ENCODE data around the gene PRPF6.

PRPF6 gene

DNA sequence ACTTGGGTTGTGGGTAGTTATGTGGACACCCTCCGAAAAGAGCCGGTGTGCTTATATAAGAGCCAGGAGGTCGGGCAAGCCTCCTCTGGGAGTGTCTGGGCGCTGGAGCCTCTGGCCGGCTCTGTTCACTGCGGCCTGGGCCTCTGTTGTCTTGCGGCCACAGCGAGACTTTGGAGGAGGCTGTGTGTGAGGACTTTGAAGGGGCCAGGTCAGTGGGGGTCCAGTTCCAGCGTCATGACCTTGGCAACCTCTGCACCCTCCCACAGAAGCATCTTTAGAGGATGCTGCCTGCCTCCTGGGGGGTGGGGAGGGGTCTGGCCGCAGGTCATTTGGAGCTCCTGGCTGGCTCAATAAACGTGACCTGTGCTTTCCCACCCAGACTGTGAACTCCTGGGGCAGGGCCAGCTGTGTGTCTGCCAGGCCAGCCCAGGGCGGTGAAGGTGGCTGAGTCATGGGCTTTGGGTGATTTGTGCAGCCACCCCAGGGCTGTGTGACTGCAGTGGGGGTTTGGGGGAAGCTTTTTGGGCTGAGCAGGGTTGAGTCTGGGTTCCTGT lies 83.3 kb downstream of the PRPF6 start:
- DNase-seq, result no peak

DNA sequence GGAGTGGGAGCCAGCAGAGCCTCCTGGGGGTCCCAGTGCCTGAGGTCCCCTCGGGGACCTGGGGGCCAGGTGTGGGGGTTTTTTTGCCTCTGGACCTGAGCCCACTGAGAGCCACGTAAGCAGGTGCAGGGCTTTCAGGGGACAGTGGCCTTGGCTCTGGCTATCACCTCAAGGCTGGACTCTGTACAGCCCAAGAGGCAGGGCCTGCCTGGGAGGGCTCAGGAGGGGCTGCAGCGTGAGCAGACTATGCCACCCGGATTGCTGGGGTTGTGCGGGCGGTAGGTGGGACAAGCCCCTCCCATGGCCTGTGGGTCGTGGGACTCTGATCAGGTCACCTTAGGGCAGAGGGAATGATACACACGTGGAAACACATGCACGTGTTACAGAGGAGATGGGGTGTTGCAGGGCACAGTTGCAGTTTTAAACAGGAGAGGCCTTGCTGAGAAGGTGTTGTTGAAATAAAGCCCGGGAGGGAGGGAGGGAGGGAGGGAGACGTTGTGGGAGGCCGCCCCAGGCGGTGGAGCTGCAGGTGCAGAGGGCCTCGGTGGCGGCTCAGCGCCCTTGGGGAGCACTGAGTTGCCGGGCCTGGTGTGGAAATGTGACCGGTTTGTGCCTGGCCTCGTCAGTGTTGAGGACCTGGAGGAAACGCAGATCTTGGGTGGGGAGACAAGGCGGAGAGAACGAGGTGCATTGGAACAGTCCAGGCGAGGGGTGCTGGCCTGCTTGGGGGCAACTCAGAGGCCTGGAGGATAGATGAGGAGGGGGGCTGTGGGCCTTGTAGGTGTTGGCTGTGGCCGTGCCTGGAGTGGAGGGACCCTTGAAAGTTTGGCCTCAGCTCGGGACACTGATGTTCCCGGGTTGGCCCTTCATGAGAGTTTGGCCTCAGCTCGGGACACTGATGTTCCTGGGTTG lies 84.4 kb downstream of the PRPF6 start:
- DNase-seq, result no peak

DNA sequence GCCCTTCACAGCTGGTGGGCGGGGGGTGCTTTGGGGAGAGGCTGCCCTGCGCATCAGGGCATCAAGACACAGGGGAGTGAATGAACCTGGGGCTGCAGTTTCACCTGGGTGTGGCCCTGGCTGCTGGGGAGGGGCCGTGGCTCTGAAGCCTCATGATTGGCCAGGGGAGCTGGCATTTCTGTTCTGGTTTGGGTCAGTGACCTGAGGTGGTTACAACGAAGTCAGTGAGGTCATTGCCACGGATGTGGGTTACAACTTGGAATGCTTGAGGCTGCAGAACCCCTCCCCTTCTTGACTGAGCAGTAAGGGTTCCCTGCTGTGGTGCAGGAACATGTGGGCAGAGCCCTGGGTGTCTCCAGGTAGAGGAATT lies 85.0 kb downstream of the PRPF6 start:
- peak in 3 of 4 experiments; percentile 23 to 53 (median 45) for DNase-seq

- no peak for DNase-seq
Observed at GRCh38 chr20:64067005-64067632, 86.2 kb downstream of the PRPF6 start.

DNA sequence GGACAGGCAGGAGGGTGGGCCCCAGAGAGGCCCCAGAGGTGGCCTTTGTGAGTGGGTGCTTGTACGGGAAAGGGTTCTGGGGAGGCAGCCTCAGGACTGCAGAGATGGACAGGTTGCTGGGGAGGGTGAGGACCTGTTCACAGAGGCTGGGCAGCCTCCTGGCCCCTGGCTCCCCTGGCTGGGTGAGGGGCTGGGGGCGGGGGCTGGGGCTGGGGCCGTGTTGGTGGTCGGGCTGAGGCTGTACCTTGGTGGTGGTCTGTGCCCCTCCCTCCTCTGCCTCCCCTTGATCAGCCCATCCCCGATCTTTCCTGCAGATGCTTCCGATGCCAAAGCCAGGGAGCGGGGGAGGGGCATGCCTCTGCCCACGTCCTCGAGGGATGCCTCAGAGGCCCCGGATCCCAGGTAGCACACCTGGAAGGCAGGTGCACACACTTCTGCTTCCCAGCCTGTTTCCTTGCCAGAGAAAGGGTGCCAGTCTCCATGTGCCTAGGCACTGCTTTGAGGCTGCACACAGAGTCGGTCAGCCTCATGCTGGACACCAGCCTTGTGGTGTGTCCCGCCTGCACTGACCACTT lies 86.9 kb downstream of the PRPF6 start:
- no peak for DNase-seq

- no peak for DNase-seq
Observed at GRCh38 chr20:64068386-64069208, 87.7 kb downstream of the PRPF6 start.

- DNase-seq, result no peak
Observed at GRCh38 chr20:64069209-64069613, 88.3 kb downstream of the PRPF6 start.

DNA sequence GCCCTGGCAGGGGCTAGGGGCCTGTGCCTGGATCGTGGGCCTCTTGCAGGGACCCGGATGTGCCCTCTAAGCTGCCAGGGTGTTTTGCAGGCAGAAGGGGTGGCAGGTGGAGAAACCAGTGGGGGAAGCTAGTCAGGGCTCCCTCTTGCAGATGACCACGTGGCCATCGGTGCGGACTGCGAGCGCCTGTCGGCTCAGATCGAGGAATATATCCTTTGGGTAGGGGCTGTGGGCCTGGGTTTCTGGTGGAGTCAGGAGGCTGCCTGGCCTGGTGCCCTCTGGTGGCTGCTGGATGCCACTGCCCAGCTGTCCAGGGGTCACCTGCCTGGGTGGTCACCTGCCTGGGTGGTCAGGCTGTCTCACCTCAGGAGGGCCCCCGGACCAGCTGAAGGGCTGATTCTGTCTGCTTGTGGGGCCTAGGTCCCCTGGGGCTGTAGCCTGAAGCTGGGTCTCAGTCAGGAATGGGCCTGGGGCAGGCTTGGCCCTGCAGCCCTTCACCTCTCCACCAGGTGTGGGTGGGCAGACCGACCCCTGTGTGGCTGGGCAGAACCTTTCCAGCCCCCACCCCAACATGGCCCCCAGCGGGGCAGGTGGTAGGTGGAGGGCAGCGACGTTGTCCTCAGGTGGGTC lies 88.8 kb downstream of the PRPF6 start:
- DNase-seq, result peak; percentile 25 to 63 (median 49)

DNA sequence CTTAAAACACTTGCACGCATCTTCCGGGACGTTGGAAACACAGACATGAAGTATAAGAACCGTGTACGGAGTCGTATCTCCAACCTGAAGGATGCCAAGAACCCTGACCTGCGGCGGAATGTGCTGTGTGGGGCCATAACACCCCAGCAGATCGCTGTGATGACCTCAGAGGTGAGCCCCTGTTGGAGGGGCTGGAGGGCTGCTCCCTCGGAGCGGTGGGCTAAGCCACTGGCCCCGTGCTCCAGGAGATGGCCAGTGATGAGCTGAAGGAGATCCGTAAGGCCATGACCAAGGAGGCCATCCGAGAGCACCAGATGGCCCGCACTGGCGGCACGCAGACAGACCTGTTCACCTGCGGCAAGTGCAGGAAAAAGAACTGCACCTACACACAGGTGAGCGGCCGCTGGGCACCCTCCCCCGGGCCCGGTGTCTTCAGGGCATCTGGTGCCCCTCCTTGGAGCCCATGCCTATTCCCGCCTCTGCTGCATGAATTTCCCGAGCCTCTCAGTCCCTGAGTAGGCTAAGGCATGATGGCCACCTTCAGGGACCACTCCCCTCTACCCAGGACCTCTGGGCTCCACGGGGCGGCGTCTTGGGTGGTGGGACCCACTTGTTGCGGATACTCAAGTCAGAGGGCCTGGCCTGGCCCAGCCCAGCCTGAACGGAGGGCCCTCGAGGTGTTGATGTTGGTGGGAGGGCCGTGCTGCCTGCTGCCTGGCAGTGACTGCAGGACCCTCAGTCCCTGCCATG lies 89.5 kb downstream of the PRPF6 start:
- no peak for DNase-seq

DNA sequence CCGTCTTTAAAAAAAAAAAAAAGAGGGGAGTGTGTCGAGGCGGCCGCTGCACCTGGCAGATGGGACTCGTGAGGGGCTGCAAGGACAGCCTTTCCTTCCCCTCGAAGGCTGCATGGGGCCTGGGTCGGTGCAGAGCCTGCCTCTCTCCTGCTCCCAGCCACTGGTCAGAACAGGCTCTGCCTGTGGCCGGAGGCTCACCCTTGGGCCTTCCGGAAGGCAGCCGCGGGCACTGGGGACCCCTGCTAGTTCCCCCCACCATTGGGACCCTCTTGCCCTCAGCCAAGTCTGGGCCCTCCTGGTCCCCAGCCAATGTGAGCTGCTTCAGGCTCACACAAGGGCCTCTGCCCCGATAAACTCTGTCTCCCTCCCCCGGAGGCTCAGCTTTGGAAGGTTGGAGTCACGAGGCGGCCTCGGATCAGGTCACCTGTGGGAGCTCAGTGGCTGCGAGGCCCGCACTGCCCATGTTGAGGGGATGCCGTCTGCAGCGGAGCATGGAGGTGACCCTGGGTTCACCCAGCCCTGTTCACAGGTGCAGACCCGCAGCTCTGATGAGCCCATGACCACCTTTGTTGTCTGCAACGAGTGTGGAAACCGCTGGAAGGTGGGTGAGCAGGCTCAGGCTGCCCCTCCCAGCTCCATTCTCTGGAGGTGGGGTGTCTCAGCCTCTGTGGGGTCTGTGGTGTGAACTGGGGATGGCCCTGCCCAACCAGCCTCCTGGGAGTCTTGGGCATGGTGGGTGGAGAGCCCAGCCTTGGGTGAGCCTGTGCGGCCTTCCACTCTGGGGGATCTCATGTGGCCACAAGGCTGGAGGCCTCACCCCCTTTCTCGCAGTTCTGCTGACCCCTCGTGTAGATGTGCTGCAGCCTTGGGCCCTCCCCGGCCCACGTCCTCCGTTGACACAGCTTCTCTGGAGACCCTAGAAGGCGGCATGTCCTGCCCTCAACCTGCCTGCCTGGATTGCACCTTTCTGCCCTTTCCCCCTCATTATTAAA lies 90.7 kb downstream of the PRPF6 start:
- no peak for DNase-seq

GRCh38 chr20:64072498-64073063 lies 91.6 kb downstream of the PRPF6 start:
- no peak for DNase-seq

GRCh38 chr20:64073476-64074183 lies 92.7 kb downstream of the PRPF6 start:
- DNase-seq, result no peak

GRCh38 chr20:64074184-64074789 lies 93.4 kb downstream of the PRPF6 start:
- no peak for DNase-seq

GRCh38 chr20:64074963-64075362 lies 94.0 kb downstream of the PRPF6 start:
- no peak for DNase-seq

GRCh38 chr20:64075556-64075955 lies 94.6 kb downstream of the PRPF6 start:
- DNase-seq, result no peak

DNA sequence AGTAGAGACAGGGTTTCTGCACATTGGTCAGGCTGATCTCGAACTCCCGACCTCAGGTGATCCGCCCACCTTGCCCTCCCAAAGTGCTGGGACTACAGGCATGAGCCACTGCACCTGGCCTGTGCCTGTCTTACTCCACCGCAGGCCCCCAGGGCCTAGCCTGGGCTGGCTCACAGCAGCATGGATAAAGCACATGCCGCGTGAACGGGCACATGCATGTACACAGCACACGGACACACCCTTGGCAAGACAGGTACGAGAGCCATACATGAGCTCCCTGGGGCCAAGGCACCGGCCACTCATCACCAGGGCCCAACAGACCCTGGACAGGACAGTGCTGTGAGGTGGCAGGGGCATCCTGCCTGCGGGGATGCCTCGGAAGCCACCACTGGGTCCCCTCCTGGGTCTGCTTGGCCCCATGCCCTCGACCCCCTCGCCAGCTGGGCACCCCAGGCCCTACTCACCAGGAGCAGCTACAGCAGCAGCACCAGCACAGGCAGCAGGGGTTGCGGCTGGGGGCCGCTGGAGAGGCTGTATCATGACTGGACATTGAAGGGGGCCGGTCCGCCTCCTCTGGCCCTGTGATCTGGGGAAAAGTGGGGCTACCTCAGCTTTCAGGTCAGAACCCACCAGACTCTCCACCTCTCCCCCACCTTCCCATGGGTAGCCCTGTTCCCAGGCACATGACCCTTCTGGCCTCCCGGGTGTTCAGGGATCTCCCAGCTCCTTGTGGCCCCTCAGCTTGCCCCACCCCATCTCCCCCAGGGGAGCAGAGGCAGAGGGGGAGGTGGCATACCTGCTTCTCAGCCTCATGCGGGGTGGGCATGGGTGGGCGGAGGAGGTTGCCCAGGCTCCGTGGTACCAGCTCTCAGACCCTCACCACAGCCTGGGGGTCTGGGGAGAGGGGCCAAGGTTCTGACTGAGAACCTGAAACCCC lies 95.4 kb downstream of the PRPF6 start:
- no peak for DNase-seq

- peak; percentile 62 to 83 (median 74) for DNase-seq
Observed at GRCh38 chr20:64077094-64077493, 96.2 kb downstream of the PRPF6 start.

Measured in suppressor macrophage (primary cell).